Dermis lymphatic vessel endothelial cell (primary cell): Measurements from ENCODE around the gene TNFAIP1. TPM values are rescaled to one million over a fixed set of nuclear protein-coding genes. Genes with fewer than 3 reads are reported as not detected.

Source experiments
- total RNA-seq: library from RNA; depleted of rRNA; stranded (reverse); fragments of >200 nt; gene quantifications from 2 replicates; pipeline ENCODE4 v1.2.1, GENCODE V29; 2014

Gene TNFAIP1
- 66.4 and 118 TPM in 2 replicates for total RNA-seq

GRCh38 chr17:28335201-28335958 lies at the start of gene TNFAIP1, which contains the start of gene IFT20:
Gene TNFAIP1 (plus strand): TSS chr17:28335761. CDS start chr17:28339522, 3,761 bp downstream.
Gene IFT20 (minus strand): TSS chr17:28335472. CDS start chr17:28331985, 3,487 bp downstream.

GRCh38 chr17:28318759-28319597 lies 16.6 kb upstream of the TNFAIP1 start, which contains the start of gene TMEM97:
Gene TMEM97 (plus strand): TSS chr17:28319200. CDS start chr17:28319240, 40 bp downstream.

GRCh38 chr17:28357061-28357900 lies 21.7 kb downstream of the TNFAIP1 start, which contains the start of gene POLDIP2:
Gene POLDIP2 (minus strand): TSS chr17:28357527. CDS start chr17:28357448, 79 bp downstream.

GRCh38 chr17:28364665-28365363 lies 29.3 kb downstream of the TNFAIP1 start, which contains the start of gene SEBOX:
Gene SEBOX (minus strand): TSS chr17:28365199. CDS start chr17:28365151, 48 bp downstream.

GRCh38 chr17:28370035-28370743 lies 34.6 kb downstream of the TNFAIP1 start, which contains the start of gene VTN:
Gene VTN (minus strand): TSS chr17:28370307. CDS start chr17:28370203, 104 bp downstream.

GRCh38 chr17:28371245-28372202 lies 36.0 kb downstream of the TNFAIP1 start, which contains the start of gene SARM1:
Gene SARM1 (plus strand): TSS chr17:28371694. CDS start chr17:28372033, 339 bp downstream.

Other genes starting within 250 kb of the TNFAIP1 start
- gene TMEM97, start 16.6 kb upstream of the TNFAIP1 start, total RNA-seq = 7.7 and 9.5 TPM in 2 replicates
- gene IFT20, start 289 bp upstream of the TNFAIP1 start, total RNA-seq = 46.7 and 48.1 TPM in 2 replicates
- 54.5 and 59.2 TPM in 2 replicates for gene POLDIP2, start 21.8 kb downstream of the TNFAIP1 start, total RNA-seq
- not detected in 2 replicates for gene SEBOX, start 29.4 kb downstream of the TNFAIP1 start, total RNA-seq
- under 0.01 and 0.22 TPM in 2 replicates for gene VTN, start 34.5 kb downstream of the TNFAIP1 start, total RNA-seq
- gene SARM1, start 35.9 kb downstream of the TNFAIP1 start, total RNA-seq = 1.6 and 2.5 TPM in 2 replicates
- 0.33 and 0.60 TPM in 2 replicates for gene SLC46A1, start 70.5 kb downstream of the TNFAIP1 start, total RNA-seq
- gene SLC13A2, start 137.9 kb downstream of the TNFAIP1 start, total RNA-seq = not detected in 2 replicates
- not detected in 2 replicates for gene FOXN1, start 170.6 kb downstream of the TNFAIP1 start, total RNA-seq
- 22.3 and 26.1 TPM in 2 replicates for gene UNC119, start 216.9 kb downstream of the TNFAIP1 start, total RNA-seq
- gene PIGS, start 235.8 kb downstream of the TNFAIP1 start, total RNA-seq = 46.5 and 48.9 TPM in 2 replicates
- gene ALDOC, start 241.1 kb downstream of the TNFAIP1 start, total RNA-seq = 19.2 and 25.2 TPM in 2 replicates